Fibroblast of villous mesenchyme (primary cell): ENCODE data around the gene SNX25. TPM values are rescaled to one million over a fixed set of nuclear protein-coding genes. Genes with fewer than 3 reads are reported as not detected.

Source experiments
- DNase-seq: peaks from one replicate; pipeline ENCODE4 v3.0.0-alpha.2; 2010; ENCODE audit warnings: low read depth
- H3K4me3 ChIP-seq: 2 replicates; pipeline ENCODE4 v1.5.1; 2011; ENCODE audit warnings: low read depth, mild to moderate bottlenecking, low read length
- total RNA-seq: library from RNA; depleted of rRNA; stranded (reverse); fragments of >200 nt; gene quantifications from 2 replicates; pipeline ENCODE4 v1.2.3, GENCODE V29; 2012
- TF ChIP-seq, protein P1 (sequence below): IDR thresholded peaks from 2 replicates; pipeline ENCODE4 v1.5.1; 2012; ENCODE audit warnings: low read depth, mild to moderate bottlenecking, low read length; ENCODE audit not compliant: insufficient read depth

SNX25 gene
- total RNA-seq, 1 donor: 47.1 TPM

DNA sequence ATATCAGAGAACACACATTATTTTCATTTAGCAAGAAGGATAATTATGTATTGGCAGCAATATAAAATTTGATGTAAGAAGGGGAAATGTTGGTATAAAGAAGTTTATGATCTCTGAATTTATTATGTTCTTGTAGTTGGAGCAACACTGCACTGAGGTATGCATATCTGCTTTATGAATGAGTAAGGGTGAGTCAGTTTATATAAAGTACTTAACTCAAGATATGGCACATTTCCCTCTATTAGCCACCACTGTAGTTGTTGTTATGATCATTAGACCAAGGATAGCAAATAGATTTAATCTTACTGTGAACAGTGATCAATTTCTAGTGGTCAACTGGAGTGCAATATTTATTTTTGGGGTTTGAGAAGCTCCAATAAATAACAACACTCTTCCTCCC, 66.6 kb downstream of the SNX25 start:
- TF ChIP-seq, protein P1, sequence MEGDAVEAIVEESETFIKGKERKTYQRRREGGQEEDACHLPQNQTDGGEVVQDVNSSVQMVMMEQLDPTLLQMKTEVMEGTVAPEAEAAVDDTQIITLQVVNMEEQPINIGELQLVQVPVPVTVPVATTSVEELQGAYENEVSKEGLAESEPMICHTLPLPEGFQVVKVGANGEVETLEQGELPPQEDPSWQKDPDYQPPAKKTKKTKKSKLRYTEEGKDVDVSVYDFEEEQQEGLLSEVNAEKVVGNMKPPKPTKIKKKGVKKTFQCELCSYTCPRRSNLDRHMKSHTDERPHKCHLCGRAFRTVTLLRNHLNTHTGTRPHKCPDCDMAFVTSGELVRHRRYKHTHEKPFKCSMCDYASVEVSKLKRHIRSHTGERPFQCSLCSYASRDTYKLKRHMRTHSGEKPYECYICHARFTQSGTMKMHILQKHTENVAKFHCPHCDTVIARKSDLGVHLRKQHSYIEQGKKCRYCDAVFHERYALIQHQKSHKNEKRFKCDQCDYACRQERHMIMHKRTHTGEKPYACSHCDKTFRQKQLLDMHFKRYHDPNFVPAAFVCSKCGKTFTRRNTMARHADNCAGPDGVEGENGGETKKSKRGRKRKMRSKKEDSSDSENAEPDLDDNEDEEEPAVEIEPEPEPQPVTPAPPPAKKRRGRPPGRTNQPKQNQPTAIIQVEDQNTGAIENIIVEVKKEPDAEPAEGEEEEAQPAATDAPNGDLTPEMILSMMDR: no peak
- peak; percentile 55 for DNase-seq
- no peak overlapping the region for H3K4me3 ChIP-seq

DNA sequence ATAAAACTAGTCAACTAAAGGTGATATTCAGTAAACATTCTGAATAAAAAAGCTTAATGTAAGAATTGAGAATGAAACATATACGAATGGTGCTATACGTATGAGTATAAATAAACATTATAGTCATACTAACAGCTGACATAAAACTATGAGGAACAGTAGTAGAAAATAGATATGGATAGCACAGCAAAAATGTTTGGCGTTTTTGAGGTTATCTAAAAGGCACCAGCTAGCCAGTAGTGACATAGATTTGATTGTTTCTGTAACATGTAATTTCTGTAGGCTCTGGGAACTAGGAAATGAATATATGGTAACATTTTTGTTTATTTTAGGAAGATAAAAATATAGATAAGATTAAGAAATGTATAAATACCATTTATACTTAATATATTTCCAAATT, 69.3 kb downstream of the SNX25 start:
- TF ChIP-seq, protein P1: no peak
- DNase-seq: no peak
- H3K4me3 ChIP-seq: no peak overlapping the region

DNA sequence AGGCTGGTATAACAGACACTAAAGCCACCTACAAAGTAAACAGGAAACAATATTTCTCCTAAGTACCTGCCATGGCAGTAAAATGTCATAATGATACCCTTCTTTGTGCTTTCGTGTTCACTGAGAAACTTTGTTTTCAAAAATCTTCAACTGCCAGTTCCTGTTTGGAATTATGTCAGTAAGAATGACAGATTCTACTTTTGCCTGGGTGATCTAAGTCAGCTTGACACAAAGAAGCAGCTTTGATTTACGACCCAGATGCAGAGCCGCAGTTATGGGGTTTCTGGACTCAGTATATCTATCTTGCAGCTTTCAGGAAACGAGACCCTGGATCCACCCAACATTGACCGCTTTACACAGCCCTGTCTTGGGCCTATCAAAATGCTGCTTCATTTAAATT, 71.2 kb downstream of the SNX25 start:
- TF ChIP-seq, protein P1: no peak
- no peak overlapping the region for H3K4me3 ChIP-seq
- DNase-seq: no peak

DNA sequence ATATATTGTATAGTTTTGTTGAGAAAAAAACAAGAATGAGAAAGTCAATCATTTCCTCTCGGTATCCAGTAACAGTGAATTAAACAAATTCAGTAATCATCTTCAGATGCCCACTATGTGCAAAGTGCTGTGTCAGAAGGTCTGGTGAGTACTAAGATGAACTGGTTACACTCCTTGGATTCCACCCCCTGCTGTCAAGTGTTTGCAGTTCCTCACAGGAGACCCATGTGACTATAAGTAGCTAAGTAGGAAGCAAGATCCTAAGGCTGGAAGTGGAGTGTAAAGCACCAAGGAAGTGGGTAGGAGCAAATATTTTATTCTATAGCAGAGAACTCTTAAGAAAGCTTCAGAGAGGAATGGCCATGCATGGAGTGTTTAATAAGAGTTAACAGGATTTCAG, 73.6 kb downstream of the SNX25 start:
- H3K4me3 ChIP-seq: no peak overlapping the region
- TF ChIP-seq, protein P1: peak; percentile 21
- peak; percentile 25 for DNase-seq

DNA sequence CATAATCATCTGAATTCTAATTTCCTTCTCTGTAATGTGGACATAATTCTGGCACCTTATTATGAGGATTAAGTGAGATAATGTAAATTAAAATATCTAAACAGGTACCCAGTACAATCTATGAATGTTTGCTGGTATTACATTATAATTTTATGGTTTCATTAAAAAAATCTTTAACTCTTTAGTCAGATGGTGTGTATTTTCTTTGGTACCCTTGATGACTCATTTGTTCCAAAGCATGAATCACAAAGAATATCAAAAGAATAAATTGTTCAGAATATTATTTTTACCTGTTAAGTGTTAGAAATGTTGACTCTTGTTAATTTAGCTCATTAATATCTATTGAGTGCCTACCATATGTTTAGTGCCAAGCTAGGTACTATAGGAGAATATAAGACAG, 74.3 kb downstream of the SNX25 start:
- no peak overlapping the region for H3K4me3 ChIP-seq
- peak; percentile 26 for DNase-seq
- TF ChIP-seq, protein P1: no peak

DNA sequence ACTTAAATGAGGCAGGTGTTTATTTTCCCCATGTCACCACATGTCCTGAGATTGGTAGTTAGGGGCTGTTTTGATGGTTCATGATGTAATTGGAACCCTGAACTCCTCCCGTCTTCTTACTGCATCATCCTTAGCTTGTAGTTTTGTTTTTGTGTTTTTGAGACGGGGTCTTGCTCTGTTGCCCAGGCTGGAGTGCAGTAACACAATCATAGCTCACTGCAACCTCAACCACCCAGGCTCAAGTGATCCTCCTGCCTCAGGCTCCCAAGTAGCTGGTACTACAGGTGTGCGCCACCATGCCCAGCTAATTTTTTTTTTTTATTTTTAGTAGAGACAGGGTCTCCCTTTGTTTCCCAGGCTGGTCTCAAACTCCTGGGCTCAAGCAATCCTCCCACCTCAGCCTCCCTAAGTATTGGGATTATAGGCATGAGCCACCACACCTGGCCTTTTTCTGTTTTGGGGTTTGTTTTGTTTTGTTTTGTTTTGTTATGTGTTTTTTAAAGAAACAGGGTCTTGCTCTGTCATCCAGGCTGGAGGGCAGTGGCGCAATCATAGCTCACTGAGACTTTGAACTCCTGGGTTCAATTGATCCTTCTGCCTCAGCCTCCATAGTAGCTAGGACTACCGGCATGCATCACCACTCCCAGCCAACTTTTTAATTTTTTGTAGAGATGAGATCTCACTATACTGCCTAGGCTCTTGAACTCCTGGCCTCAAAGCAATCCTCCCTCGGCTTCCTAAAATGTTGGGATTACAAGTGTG, 76.4 kb downstream of the SNX25 start:
- DNase-seq: no peak
- TF ChIP-seq, protein P1: no peak
- no peak overlapping the region for H3K4me3 ChIP-seq

DNA sequence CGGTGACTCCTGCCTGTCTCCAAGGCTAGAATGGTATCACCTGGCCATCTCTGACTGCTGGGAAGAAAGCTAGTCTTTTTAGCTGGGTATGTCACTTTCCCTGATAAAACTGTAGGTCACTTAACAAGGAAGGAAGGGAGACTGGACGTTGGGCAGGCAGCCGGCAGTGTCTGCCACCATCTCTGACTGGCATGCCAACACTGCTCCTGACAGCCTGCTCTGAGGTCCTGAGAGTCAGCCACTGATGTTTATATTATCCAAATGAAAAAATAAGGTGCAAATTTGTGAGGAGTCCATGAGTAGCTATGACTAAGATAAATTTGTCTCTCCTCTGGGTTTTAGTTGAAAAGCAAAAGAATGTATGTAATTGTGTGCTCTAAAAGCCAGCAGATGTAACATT, 77.2 kb downstream of the SNX25 start:
- no peak for DNase-seq
- H3K4me3 ChIP-seq: no peak overlapping the region
- TF ChIP-seq, protein P1: no peak
